ENCODE results near the gene COQ9.
A peak's percentile ranks its signal among the peaks of the same experiment; 100 is the strongest.
"Not testable (repeated sequence)": the region's sequence is repeated elsewhere in the genome, so short reads cannot be mapped to it uniquely, and the experiment has no call there.

COQ9 gene, protein sequence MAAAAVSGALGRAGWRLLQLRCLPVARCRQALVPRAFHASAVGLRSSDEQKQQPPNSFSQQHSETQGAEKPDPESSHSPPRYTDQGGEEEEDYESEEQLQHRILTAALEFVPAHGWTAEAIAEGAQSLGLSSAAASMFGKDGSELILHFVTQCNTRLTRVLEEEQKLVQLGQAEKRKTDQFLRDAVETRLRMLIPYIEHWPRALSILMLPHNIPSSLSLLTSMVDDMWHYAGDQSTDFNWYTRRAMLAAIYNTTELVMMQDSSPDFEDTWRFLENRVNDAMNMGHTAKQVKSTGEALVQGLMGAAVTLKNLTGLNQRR

GRCh38 chr16:57447186-57447962, at the start of gene COQ9, which contains the start of gene CIAPIN1:
TSS of gene COQ9 (plus strand) at chr16:57447479. CDS start at chr16:57447506, 27 bp downstream.
TSS of gene CIAPIN1 (minus strand) at chr16:57447385. CDS start at chr16:57440928, 6,457 bp downstream.
- DNase-seq (ENCODE audit: low read depth, low spot score): peak; percentile 70

DNA sequence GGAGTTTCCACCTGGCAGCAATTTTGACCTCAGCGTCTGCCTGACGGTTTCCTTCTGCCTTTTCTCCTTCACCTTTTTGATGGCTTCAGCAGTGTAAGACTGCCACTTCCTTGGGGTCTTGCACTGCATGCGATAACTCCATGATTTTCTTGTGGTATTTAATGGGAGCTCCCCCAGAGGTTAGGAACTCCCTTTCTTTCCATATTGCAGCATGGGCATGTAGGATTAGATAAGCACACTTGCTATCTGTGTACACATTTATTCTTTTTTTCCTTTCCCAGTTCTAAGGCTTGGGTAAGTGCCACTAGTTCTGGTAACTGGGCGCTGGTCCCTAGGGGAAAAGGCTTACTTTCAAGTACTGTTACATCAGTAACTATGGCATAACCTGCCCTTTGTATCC, 49.8 kb upstream of the COQ9 start:
- DNase-seq (ENCODE audit: low read depth, low spot score): not testable (repeated sequence)

GRCh38 chr16:57401943-57402640, 45.2 kb upstream of the COQ9 start:
- no peak for DNase-seq (ENCODE audit: low read depth, low spot score)

DNA sequence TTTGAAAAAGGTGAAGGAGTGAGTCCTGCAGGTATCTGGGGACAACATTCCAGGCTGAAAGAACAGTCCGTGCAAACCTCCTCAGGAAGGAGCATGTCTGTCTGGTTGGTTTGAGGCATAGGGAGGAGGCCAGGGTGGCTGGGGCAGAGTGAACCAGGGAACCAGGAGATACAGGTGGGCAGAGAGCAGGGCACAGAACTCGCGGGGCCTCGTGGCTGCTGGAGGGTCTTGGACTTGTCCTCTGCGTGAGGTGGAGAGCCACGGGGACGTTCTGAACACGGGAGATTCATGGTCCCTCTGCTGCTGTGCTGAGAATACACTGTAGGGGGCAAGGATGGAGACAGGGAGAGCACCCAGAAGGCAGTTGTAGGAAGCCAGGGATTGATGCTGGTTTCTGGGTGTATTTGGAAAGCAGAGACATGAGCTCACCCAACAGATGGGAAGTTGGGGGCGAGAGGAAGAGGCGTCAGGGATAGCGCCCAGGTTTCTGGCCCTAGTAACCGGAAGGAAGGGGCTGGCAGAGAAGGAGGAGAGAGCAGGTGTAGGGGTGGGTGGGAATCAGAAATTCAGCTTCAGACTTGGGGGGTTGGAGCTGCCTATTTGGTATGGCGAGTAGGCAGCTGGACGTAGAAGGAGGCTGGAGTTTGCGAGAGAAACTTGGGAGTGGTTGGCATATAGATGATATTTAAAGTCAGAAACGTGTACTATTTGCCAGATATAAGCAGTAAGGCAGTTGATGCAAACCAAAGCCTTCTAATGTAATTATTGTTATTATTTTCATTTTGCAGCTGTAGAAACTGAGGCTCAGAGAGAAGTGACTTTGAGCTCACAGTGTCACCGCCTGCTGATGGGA, 43.1 kb upstream of the COQ9 start, which contains the start of gene CCL17:
TSS of gene CCL17 (plus strand) at position 803 of the 853 bp plus-strand sequence. CDS start 9,166 bp downstream, outside the sequence.
- no peak for DNase-seq (ENCODE audit: low read depth, low spot score)

DNA sequence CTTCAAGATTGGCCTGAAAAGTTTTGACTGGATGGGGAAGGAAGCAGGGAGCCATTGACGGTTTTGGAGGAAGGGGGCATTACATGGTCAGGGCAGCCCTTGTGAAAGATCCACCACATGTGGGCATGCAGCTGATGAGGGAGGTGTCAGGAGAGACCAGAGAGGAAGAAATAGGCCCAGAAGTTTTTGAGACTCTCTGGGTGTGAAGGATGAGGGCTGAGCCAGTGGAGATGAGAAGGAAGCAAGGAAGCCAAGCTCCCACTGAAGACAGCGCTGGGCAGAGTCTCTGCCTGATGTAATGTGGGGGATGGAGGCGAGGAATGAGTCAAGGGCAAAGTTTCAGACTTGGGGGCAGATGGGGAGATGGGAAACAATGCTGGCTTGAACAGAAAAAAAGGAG, 42.2 kb upstream of the COQ9 start:
- no peak for DNase-seq (ENCODE audit: low read depth, low spot score)

GRCh38 chr16:57406881-57407280, 40.4 kb upstream of the COQ9 start:
- no peak for DNase-seq (ENCODE audit: low read depth, low spot score)

GRCh38 chr16:57407521-57408353, 39.5 kb upstream of the COQ9 start:
- DNase-seq (ENCODE audit: low read depth, low spot score): no peak

- no peak for DNase-seq (ENCODE audit: low read depth, low spot score)
Measured at GRCh38 chr16:57409065-57409464, 38.2 kb upstream of the COQ9 start.

DNA sequence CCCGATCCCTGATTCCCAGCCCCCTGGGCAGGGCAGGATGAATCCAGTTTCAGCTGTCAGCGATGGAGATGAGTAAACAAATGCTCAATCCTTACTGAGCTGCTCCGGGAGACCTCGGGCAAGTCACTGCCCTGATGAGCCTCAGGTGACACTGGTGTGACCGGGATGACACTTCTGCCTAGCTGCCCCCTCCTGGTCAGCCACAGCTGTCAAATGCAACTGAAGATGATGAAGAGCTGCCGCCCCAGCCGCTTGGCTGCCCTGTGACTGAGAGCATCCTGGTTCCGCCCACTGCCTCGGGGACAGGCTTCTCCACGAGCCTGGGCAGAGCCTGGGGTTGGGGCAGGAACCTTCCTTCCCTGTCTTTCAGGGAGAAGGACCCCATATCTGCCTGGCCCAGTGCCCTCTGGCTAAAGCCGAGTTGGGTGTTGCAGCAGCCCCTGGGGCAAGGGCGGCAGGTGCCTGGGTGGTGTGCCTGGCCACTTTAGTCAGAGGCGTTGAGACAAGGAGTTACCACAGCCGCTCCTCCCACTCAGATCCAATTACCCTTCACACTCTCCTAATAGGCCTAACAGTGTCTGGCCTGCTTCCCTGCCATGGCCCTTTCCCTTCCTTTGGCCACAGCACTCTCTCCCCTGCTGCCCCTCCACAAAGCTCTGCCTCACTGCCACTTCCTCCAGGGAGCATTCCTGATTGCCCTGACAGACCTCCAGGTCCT, 37.2 kb upstream of the COQ9 start:
- no peak for DNase-seq (ENCODE audit: low read depth, low spot score)

DNA sequence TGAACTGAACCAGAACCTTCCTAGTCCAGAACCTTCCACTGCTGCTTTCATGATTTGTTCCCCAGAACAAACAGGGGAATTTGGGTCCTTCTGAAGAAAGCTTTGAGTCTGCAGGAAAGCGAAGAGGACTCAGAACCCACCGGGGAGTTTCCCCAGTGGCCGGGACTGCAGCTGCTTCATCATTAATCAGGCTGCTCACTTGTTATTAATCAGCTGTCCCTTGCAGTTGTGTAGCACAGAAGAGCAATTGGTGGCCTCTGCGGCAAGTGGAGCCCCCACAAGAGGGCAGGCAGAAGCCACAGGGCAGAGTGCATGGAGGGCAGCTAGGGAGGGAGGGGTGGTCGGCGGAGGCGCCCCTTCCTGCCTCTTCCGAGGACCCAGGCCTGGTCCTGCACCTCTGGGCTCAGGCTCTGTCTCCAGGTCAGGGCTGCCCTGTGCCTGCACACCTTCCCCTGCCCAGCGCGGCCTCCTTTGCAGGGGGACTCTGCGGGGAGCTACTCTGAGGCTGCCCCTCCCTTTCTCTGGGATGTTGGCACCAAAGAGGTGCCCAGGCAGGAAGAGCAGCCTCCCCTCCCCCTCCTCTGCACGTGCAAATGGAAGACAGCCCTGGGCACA, 35.8 kb upstream of the COQ9 start:
- DNase-seq (ENCODE audit: low read depth, low spot score): no peak

- no peak for DNase-seq (ENCODE audit: low read depth, low spot score)
Measured at GRCh38 chr16:57412584-57412983, 34.7 kb upstream of the COQ9 start.

- DNase-seq (ENCODE audit: low read depth, low spot score): no peak
Measured at GRCh38 chr16:57413301-57413730, 34.0 kb upstream of the COQ9 start.

GRCh38 chr16:57413733-57414132, 33.5 kb upstream of the COQ9 start:
- DNase-seq (ENCODE audit: low read depth, low spot score): no peak

DNA sequence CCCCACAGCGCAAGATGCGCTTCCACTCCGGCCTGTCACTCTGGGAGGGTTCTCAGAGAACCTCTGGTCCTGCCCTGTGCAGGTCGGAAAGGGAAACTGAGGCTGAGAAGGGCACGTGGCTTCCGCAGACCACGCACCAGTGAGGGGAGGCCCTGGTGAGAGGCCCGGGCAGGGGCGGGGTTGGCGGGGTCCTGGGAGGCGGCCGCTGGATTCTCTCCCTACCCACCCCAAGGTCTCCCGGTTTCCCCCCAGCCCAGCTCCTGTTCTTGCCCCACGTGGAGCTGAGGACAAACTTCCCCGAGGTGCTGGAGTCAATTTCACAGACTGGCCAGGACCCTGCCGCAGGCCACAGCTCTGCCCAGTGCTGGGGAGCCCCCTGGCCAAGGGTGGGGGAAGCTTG, 31.2 kb upstream of the COQ9 start:
- DNase-seq (ENCODE audit: low read depth, low spot score): no peak

GRCh38 chr16:57419506-57419905, 27.8 kb upstream of the COQ9 start:
- DNase-seq (ENCODE audit: low read depth, low spot score): no peak

DNA sequence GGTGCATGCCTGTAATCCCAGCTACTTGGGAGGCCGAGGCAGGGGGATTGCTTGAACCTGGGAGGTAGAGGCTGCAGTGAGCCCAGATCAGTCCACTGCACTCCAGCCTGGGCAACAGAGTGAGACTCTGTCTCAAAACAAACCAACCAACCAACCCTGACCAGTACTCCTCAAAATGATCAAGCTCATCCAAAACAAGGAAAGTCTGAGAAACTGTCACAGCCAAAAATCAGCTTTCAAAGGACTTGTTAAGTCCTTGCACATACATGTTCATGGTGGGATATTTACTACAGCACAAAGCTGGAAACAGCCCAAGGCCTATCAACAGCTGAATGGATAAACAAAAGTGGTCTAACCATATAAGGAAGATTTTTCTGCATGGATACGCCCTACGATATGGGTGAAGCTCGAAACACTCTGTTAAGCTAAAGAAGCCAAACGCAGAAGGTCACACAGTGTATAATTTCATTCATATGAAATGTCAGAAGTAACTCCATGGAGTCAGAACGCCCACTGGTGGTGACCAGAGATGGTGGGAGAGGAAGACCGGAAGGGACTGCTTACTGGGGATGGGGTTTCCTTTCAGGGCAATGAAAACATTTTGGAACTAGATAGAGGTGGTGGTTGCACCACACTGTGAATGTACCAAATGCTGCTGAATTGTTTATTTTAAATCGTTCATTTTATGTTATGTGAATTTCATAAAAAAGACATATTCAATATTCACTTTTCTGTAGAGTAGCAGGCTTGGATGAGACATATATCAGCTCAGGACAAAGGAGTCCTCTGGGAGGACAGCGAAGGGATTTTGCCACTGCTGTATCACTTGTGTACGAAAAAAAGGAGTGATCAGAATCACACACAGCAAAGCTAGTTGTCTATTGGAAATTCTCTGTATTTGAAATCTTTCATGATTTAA, 25.0 kb upstream of the COQ9 start:
- DNase-seq (ENCODE audit: low read depth, low spot score): no peak

DNA sequence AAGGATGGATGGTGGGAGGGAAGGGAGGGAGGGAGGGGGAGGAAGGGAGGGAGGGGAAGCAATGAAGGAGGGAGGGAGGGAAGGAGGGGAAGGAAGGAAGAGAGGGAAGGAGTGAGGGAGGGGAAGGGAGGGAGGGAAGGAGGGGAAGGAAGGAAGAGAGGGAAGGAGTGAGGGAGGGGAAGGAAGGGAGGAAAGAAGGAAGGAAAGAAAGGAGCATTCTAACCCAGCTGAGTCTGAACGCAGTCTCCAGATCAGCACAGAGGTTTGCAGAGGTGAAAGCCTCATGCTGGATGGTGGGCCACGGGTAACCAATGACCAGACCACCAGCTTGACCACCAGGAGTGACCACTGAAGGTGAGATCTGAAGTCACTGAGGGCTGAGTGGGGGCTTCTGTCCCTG, 24.1 kb upstream of the COQ9 start:
- DNase-seq (ENCODE audit: low read depth, low spot score): no peak

DNA sequence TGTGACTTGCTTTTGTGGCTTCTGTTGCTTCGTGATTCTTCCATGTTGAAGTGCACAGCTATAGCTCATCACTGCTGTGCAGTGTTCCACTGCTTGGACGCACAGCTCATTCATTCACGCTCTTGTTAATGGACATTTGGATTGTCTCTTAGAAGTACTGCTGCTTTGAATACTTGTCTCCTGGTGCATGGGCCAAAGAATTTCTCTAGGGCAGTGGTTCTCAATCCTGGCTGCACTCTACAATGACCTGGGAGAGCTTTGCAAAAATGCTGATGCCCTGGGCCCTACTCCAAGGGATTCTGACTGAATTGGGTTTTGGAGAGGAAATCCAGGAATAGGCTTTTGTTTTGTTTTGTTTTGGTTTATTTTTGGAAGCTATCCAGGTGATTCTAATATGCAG, 22.7 kb upstream of the COQ9 start:
- no peak for DNase-seq (ENCODE audit: low read depth, low spot score)
